Measurements from ENCODE around the gene FRRS1L. TPM values are rescaled to one million over a fixed set of nuclear protein-coding genes. Genes with fewer than 3 reads are reported as not detected.

The FRRS1L gene
- total and polyA plus RNA-seq, 2 donors (not counting 1 experiment from before 2014, with no cell fraction given): 0.08 to 0.17 TPM

GRCh38 chr9:109171926-109172325 is 4.9 kb upstream of the FRRS1L start:
- Histone ChIP-seq H3K4me1 (ENCODE audit: control insufficient read depth, extremely low read depth, insufficient read depth, low read length) (no peaks in the 10 kb centered on the region), H3K27me3 (ENCODE audit: control insufficient read depth, insufficient read depth, low read length) (peaks cover 8% of the 10 kb centered on the region)

GRCh38 chr9:109168170-109168569 is 1.1 kb upstream of the FRRS1L start:
- no peaks in the 10 kb centered on the region for H3K79me2 ChIP-seq (ENCODE audit: control insufficient read depth, insufficient read depth, low read length)
- no peak overlapping the region for H3K4me2 ChIP-seq (ENCODE audit: extremely low read depth, insufficient read depth, low read length)
- H3K36me3 ChIP-seq (ENCODE audit: control insufficient read depth, insufficient read depth, low read length): no peaks in the 10 kb centered on the region
- H3K4me3 ChIP-seq (replicated peaks in 1 of 4; ENCODE audit: control extremely low read depth in 1 of 4, insufficient read depth in 1 of 4, low read depth in 3 of 4, low read length in 4 of 4): no peak overlapping the region
- H2AFZ ChIP-seq (ENCODE audit: low read length): no peak overlapping the region
- H3K4me1 ChIP-seq (ENCODE audit: control insufficient read depth, extremely low read depth, insufficient read depth, low read length): no peaks in the 10 kb centered on the region
- no peak overlapping the region for H3K27ac ChIP-seq (ENCODE audit: insufficient read depth, low read length)
- DNase-seq (ENCODE audit: low read depth in 2 of 2): no peak
- no peaks in the 10 kb centered on the region for H4K20me1 ChIP-seq (ENCODE audit: control insufficient read depth, extremely low read depth, insufficient read depth, low read length)
- TF ChIP-seq CTCF (conservative IDR thresholded peaks at IDR 0.05 in 1 of 2, IDR thresholded peaks at IDR 0.05 in 1 of 2; ENCODE audit: low read depth in 1 of 2, low read length in 2 of 2) (no peak), EZH2 (IDR thresholded peaks at IDR 0.05; ENCODE audit: low read length, missing control alignments) (no peak)
- no peak overlapping the region for H3K9ac ChIP-seq (ENCODE audit: insufficient read depth, low read length)
- peaks cover 27% of the 10 kb centered on the region for H3K27me3 ChIP-seq (ENCODE audit: control insufficient read depth, insufficient read depth, low read length)
- no peaks in the 10 kb centered on the region for H3K9me3 ChIP-seq (ENCODE audit: control insufficient read depth, insufficient read depth, low read depth, low read length)

More at GRCh38 chr9:109171926-109172325, 4.9 kb upstream of the FRRS1L start:
- H3K4me3 ChIP-seq (replicated peaks in 1 of 4; ENCODE audit: control extremely low read depth in 1 of 4, insufficient read depth in 1 of 4, low read depth in 3 of 4, low read length in 4 of 4): no peak overlapping the region
- TF ChIP-seq CTCF (conservative IDR thresholded peaks at IDR 0.05 in 1 of 2, IDR thresholded peaks at IDR 0.05 in 1 of 2; ENCODE audit: low read depth in 1 of 2, low read length in 2 of 2) (no peak), EZH2 (IDR thresholded peaks at IDR 0.05; ENCODE audit: low read length, missing control alignments) (no peak)
- no peaks in the 10 kb centered on the region for H3K36me3 ChIP-seq (ENCODE audit: control insufficient read depth, insufficient read depth, low read length)
- H4K20me1 ChIP-seq (ENCODE audit: control insufficient read depth, extremely low read depth, insufficient read depth, low read length): no peaks in the 10 kb centered on the region
- H3K27ac ChIP-seq (ENCODE audit: insufficient read depth, low read length): no peak overlapping the region
- H3K79me2 ChIP-seq (ENCODE audit: control insufficient read depth, insufficient read depth, low read length): no peaks in the 10 kb centered on the region
- DNase-seq (ENCODE audit: low read depth in 2 of 2): peak; percentile 27 to 90
- H3K9me3 ChIP-seq (ENCODE audit: control insufficient read depth, insufficient read depth, low read depth, low read length): no peaks in the 10 kb centered on the region
- H3K9ac ChIP-seq (ENCODE audit: insufficient read depth, low read length): no peak overlapping the region
- no peak overlapping the region for H2AFZ ChIP-seq (ENCODE audit: low read length)
- no peak overlapping the region for H3K4me2 ChIP-seq (ENCODE audit: extremely low read depth, insufficient read depth, low read length)

- no peak for TF ChIP-seq EZH2 (IDR thresholded peaks at IDR 0.05; ENCODE audit: low read length, missing control alignments)
- TF ChIP-seq CTCF (conservative IDR thresholded peaks at IDR 0.05 in 1 of 2, IDR thresholded peaks at IDR 0.05 in 1 of 2; ENCODE audit: low read depth in 1 of 2, low read length in 2 of 2): no peak
- no peak overlapping the region for H3K4me3 ChIP-seq (replicated peaks in 1 of 4; ENCODE audit: control extremely low read depth in 1 of 4, insufficient read depth in 1 of 4, low read depth in 3 of 4, low read length in 4 of 4)
- peaks cover 32% of the 10 kb centered on the region for H3K27me3 ChIP-seq (ENCODE audit: control insufficient read depth, insufficient read depth, low read length)
- H3K36me3 ChIP-seq (ENCODE audit: control insufficient read depth, insufficient read depth, low read length): no peaks in the 10 kb centered on the region
- H3K4me1 ChIP-seq (ENCODE audit: control insufficient read depth, extremely low read depth, insufficient read depth, low read length): no peaks in the 10 kb centered on the region
- H3K9ac ChIP-seq (ENCODE audit: insufficient read depth, low read length): no peak overlapping the region
- H3K79me2 ChIP-seq (ENCODE audit: control insufficient read depth, insufficient read depth, low read length): no peaks in the 10 kb centered on the region
- no peak overlapping the region for H3K4me2 ChIP-seq (ENCODE audit: extremely low read depth, insufficient read depth, low read length)
- no peaks in the 10 kb centered on the region for H3K9me3 ChIP-seq (ENCODE audit: control insufficient read depth, insufficient read depth, low read depth, low read length)
- H3K27ac ChIP-seq (ENCODE audit: insufficient read depth, low read length): no peak overlapping the region
- H4K20me1 ChIP-seq (ENCODE audit: control insufficient read depth, extremely low read depth, insufficient read depth, low read length): no peaks in the 10 kb centered on the region
- DNase-seq (ENCODE audit: low read depth in 2 of 2): no peak
- H2AFZ ChIP-seq (ENCODE audit: low read length): no peak overlapping the region
Observed at GRCh38 chr9:109167716-109168115, 667 bp upstream of the FRRS1L start.
